ENCODE data around the gene OTOP2.

The OTOP2 gene

DNA sequence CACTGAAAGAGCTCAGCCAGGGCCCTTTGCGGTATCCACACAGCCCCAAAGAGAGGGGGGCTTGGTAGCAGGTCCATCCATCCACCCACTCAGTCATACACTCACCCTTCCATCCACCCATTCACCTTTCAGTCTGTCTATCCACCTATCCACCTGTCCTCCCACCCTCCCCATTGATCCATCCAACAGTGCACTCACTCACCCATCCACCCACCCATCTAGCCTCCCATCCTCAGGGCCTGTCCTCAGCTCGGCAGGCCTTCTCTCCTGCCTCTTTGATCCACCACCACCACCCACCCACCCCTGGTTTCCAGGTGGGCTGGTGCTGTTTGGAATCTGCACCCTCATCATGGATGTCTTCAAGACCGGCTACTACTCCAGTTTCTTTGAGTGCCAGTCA, 1.2 kb downstream of the OTOP2 start:
- DNase-seq, result no peak

DNA sequence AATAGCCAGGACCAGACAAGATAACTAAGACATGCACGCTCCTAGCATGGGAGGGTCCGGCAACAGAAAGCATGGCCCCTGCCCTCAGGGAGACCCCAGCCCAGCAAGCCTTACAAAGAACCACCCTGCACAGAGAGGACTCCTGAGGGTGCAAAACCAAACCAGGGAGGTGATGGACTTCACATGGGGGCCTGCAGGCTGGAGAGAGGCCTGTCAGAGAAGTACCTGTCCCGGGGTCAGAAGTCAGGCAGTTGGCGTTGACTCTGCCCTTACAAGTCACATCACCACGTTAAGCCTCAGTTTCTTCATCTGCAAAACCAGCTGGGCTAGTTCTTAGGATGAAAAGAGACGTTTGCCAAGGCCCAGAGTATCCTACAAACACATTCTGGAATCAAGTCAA, 4.7 kb downstream of the OTOP2 start:
- DNase-seq, result no peak

- DNase-seq, result no peak
These were observed 6.5 kb downstream of the OTOP2 start for GRCh38 chr17:74930535-74931036.

DNA sequence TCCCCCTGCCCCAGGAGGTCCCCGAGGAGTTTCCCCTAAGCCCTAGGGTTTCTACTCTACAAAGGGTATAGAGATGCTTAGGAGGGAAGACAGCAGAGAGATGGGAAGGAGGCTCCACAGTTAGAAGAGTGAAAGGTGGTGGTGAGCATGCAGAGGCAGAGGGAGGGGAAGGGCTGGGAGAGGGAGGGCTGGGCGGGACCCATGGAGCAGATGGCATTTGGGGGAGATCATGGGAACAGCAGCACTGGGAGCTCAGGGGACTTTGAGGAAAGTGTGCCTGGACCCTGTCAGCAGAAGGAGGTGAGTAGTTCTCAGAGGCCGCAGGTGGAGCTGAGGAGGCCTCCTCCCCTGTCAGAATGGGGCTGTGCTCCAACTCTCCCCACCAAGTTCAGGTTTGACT, 11.0 kb downstream of the OTOP2 start:
- DNase-seq, result no peak

GRCh38 chr17:74935585-74936469, 11.8 kb downstream of the OTOP2 start, which contains the start of gene OTOP3:
TSS of gene OTOP3 (plus strand) at chr17:74935898. CDS start at chr17:74935922, 24 bp downstream.
- no peak for DNase-seq

DNA sequence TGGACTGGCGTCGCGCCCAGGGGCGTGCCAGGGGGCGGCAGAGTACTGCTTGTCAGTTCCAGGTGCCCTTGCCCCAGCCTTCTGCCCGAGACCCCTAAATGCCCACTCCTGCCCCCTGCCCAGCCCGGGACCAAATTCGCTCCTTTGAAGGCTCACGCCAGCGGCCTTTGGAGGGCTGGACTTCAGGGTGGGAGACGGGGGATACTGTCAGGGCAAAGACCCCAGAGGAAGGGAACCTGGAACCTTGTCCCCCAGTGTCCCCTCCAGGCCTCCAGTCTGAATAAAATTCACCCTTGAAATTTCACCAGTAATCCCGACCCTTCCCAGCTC, 12.4 kb downstream of the OTOP2 start:
- no peak for DNase-seq

GRCh38 chr17:74937064-74938051, 13.3 kb downstream of the OTOP2 start:
- no peak for DNase-seq

DNA sequence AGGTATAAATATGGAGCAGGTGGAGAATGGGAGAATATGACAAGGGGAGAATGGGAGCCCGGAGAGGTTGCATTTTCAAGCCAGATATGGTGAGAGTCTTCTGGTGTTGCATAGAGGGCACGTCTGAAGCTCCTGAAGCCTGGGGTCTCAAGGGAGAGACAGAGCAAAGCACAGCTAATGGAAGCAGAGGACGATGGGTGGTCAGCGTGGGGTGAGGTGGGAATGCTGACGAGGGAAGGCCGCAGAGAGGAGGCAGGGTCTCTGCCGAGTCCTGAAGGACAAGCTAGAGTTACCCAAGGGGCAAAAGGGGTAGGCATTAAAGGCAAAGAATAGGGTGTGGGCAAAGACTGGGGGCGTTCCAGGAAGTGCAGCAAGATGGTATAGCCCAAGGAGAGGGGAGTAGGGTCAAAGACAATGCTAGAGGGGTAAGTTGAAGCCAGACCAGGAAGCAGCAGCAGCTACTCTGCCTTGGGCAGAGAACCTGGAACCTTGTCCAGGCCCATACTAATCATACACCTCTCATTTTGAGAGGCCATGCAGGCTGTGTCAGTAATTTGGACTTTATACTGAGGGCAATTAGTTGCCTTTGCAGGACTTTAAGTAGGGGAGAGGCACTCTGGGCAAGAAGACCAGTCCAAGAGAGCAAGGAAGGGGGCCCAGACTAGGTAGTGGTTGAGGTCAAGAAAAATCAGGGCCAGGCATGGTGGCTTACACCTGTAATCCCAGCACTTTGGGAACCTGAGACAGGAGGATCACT, 14.3 kb downstream of the OTOP2 start:
- no peak for DNase-seq

GRCh38 chr17:74939534-74939933, 15.5 kb downstream of the OTOP2 start:
- no peak for DNase-seq

DNA sequence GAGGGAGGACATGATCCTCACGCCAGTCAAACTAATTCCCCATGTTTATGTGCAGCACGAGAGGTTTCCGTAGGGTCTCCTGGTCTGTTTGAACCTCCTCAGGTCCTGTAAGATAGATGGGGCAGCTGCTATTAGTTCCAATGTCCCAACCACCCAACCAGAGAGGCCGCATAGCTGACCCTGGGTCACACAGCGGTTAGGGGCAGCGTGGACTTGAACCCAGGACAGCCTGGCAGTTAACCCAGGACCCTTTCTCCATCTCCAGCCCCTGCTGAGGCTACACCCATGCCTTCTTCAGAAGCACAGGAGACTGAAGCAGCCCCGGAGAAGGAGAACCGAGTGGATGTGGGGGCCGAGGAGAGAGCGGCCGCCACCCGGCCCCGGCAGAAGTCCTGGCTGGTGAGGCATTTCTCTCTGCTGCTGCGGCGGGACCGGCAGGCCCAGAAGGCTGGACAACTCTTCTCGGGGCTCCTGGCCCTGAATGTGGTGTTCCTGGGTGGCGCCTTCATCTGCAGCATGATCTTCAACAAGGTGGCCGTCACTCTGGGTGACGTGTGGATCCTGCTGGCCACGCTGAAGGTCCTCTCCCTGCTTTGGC, 17.2 kb downstream of the OTOP2 start:
- DNase-seq, result no peak

DNA sequence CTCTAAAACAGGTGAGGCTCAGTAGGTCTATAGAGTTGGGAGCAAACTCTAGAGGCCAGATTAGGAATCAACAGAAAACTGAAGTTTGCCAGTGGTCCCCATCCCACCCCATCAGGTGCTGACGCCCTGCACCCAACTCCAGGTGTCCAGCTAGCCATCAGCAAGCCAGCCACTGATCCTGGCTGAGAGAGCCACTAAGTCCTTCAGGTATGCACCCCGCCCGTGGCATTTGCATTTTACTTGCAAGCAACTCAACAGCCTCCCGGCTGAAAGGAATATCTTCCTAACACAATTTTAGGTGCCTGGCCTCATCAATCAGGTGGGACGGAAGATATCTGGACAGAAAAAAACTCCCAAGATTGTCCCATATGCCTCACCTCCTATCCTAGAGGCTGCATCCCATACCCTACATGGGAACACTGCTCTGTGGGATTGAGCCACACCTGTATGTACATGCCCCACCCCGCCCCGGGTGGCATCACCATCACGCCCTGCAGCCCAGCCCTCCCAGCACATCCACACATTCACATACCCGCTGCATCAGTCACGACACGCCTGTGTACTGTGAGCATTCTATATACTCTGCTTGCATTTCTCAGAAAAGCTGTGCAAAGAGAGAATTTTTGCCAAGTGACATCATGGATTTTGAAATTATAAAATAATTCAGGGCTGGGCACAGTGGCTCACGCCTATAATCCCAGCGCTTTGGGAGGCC, 19.9 kb downstream of the OTOP2 start:
- no peak for DNase-seq

- DNase-seq, result no peak
These were observed 21.5 kb downstream of the OTOP2 start for GRCh38 chr17:74945543-74945942.

DNA sequence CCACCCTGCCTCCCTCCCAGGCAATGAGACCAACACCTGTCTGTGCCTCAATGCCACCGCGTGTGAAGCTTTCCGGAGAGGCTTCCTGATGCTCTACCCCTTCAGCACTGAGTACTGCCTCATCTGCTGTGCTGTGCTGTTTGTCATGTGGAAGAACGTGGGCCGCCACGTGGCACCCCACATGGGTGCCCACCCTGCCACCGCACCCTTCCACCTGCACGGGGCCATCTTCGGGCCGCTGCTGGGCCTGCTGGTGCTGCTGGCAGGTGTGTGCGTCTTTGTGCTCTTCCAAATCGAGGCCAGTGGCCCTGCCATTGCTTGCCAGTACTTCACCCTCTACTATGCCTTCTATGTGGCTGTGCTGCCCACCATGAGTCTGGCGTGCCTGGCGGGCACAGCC, 22.6 kb downstream of the OTOP2 start:
- DNase-seq, result no peak

DNA sequence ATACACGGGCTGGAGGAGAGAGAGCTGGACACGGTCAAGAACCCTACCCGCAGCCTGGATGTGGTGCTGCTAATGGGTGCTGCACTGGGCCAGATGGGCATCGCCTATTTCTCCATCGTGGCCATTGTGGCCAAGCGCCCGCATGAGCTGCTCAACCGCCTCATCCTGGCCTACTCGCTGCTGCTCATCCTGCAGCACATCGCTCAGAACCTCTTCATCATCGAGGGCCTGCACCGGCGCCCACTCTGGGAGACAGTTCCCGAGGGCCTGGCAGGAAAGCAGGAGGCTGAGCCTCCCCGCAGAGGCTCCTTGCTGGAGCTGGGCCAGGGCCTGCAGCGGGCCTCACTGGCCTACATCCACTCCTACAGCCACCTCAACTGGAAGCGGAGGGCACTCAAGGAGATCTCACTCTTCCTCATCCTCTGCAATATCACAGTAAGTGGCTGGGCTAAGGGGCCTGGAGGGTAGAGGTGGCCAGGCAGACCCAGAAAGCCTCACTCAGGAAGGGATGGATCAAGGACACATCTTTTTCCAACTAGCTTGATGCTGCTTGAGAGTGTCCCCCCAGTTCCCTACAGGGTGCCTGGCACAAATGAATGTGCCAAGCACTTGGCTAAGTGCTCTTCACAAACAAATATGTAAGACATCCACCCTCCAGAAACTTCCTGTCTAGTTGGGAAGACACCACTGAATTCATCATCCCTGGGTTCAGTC, 23.1 kb downstream of the OTOP2 start:
- DNase-seq, result no peak

- DNase-seq, result no peak
These were observed 25.5 kb downstream of the OTOP2 start for GRCh38 chr17:74949455-74950115.

- no peak for DNase-seq
These were observed 26.1 kb downstream of the OTOP2 start for GRCh38 chr17:74950207-74950606.

DNA sequence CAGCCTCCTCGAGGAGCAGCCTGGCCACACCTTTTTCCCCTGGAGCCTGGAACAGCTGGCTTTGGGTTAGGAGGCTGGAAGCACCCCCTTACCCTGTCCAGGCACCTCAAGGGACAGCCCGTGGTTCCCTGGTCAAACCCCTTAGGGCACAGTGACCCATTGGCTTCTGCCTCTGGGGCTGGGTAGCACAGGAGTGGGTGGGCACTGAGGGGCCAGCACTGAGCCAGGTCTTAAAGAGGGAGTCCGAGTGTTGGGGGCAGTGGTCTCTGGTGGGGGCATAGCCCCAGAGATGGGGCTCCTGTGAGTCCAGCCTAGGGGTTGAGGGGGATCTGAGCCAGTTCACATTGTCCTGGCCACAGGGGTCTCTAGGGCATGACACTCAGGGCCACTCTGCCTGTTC, 27.0 kb downstream of the OTOP2 start:
- no peak for DNase-seq

DNA sequence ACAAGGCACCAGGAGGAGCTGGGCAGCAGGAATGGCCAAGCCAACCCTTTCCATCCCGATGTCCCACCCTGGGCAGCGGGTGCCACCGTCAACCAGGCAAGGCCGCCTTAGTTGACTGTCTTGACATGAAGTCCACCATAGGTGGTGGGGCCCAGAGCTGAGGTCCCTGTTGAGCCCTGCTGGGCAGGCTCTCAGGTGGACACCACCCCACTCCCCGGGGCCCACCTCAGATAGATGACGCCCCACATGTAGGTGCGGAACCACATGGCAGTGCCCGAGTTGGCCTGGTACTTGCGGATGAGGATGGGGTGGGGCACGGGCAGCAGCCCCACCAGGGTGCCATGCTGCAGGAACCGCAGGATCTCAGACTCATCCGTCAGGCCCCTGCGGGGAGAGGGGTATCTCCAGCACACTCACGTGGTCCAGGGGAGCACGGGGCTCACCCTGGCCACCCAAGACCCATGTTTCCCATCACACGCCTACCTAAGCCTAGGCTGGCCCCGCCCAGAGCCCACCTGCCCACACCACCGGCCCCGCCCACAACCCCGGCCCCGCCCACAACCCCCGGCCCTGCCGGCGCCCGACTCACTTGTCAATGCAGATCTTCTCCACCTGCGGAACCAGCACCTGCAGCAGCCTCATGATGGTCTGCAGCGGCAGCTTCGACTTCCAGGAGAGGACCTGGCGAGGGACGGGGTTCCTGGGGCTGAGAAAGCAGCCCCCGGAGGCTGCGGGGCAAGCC, 27.8 kb downstream of the OTOP2 start:
- DNase-seq, result no peak

GRCh38 chr17:74952431-74953133, 28.5 kb downstream of the OTOP2 start:
- no peak for DNase-seq
